ENCODE data around the gene SNAPC1. TPM values are rescaled to one million over a fixed set of nuclear protein-coding genes. Genes with fewer than 3 reads are reported as not detected.

Gene SNAPC1, protein sequence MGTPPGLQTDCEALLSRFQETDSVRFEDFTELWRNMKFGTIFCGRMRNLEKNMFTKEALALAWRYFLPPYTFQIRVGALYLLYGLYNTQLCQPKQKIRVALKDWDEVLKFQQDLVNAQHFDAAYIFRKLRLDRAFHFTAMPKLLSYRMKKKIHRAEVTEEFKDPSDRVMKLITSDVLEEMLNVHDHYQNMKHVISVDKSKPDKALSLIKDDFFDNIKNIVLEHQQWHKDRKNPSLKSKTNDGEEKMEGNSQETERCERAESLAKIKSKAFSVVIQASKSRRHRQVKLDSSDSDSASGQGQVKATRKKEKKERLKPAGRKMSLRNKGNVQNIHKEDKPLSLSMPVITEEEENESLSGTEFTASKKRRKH
- total RNA-seq: 1 to 10 TPM; 8.8 TPM

DNA sequence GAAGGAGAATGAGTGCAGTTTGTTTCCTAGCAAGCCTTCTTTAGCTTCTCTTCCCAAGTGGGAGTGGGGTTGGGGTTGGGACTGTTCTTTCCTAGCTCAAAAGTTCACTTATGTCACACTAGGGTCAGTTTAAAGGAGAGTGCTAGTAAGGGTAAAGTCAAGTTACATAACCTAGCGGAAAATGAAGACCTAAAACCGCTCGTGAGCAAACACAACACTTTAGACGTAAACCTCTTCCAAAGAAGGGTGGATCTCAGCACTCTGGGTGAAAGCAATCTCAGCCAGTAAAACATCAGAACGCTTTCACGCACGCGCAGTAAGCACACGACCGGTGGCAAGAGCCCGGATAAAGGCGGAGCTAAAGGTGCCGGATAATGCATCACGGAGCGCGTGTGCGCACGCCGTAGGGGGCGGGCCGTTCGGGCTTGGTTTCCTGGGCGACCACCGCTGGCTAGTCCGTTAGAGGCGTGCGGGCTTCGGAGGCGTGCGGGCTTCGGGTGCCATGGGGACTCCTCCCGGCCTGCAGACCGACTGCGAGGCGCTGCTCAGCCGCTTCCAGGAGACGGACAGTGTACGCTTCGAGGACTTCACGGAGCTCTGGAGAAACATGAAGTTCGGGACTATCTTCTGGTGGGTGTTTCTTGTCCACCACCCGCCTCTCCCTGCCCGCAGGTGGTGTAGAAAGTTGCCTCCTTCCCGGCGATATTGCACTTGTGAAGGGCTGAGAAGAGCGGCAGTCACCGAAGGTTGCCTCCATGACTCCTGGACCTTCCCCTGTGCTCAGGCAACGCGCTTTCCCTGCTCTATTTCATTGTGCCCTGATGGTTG is at the start of gene SNAPC1:
SNAPC1 (plus strand) TSS at position 462 of the 828 bp plus-strand sequence; CDS start at position 503, 41 bp downstream.
- DNase-seq (ENCODE audit: low spot score) (peak; percentile 97), ATAC-seq (peak; percentile 98 to 100)
- no peaks in the 10 kb centered on the region for H3K9me3 Mint-ChIP-seq
- H3K4me1 Mint-ChIP-seq (ENCODE audit: low read depth in 2 of 2): peaks cover 31 to 45% of the 10 kb centered on the region in 2 donors
- H3K27ac Mint-ChIP-seq: peak within 1 kb of the TSS; percentile 81 to 97
- no peaks in the 10 kb centered on the region for H3K27me3 Mint-ChIP-seq
- H3K36me3 Mint-ChIP-seq: no peaks in the 10 kb centered on the region
- peak within 1 kb of the TSS; percentile 99 for H3K4me3 Mint-ChIP-seq

DNA sequence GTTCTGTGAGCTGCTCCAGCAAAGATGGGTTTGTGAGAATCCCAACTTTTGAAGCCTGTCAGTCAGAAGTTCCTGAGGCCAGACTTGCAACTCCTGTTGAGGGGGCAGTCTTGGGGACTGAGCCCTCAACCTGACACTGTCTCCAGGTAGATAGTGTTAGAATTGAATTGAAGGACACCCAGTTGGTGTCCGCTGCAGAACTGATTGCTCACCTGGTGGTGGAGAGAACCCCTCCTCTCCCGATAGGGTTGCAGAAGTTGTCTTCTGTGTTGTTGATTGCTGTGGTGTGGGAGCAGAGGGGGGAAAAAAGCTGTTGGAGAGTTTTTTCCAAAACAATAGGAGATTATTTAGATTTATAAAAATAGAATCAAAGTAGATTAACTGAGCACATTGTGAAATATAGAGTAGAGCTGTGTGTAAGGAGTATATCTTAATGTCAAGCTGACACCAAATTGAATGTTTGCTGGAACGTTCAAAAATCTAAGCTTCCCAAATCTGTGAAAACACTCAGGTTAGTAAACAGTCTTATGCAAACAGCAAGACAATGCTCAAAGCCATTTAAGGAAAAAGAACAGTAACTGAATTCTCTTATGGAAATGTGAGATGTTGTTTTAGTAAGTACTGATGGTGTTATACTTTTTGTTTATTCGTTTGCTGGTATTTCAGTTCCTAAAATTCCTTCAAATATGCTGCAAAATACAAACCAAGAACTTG is 48.3 kb upstream of the SNAPC1 start:
- H3K27me3 Mint-ChIP-seq: no peaks in the 10 kb centered on the region
- H3K36me3 Mint-ChIP-seq: peaks cover 3% of the 10 kb centered on the region
- peak overlapping the region; percentile 6 to 75 for H3K27ac Mint-ChIP-seq
- peak overlapping the region; percentile 66 for H3K4me3 Mint-ChIP-seq
- ATAC-seq: no peak
- no peaks in the 10 kb centered on the region for H3K9me3 Mint-ChIP-seq
- no peak for DNase-seq (ENCODE audit: low spot score)
- H3K4me1 Mint-ChIP-seq (ENCODE audit: low read depth in 2 of 2): peaks cover 58 to 77% of the 10 kb centered on the region in 2 donors

DNA sequence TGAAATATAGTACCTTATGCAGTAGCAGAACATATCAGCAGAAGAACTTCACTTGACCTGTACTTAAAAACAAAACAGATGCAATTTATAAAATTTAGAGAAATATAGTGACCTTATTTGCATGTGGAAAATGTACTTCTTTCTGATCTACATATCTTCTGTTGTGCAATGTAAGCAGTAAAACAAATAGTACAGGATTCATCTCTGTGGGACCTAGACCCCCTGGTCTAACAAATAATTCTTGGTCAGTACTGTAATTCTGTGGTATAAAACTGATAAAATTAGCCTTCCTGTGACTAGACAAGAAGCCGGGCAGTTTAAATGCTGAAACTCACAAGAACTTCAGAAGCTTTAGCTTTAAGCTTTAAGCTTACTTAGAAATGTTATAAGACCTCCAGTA is 45.3 kb upstream of the SNAPC1 start:
- H3K36me3 Mint-ChIP-seq: peaks cover 13% of the 10 kb centered on the region
- peak overlapping the region; percentile 25 for H3K4me3 Mint-ChIP-seq
- DNase-seq (ENCODE audit: low spot score) (no peak), ATAC-seq (no peak)
- no peak overlapping the region for H3K27ac Mint-ChIP-seq
- no peaks in the 10 kb centered on the region for H3K9me3 Mint-ChIP-seq
- no peaks in the 10 kb centered on the region for H3K27me3 Mint-ChIP-seq
- H3K4me1 Mint-ChIP-seq (ENCODE audit: low read depth in 2 of 2): peaks cover 66 to 83% of the 10 kb centered on the region in 2 donors

DNA sequence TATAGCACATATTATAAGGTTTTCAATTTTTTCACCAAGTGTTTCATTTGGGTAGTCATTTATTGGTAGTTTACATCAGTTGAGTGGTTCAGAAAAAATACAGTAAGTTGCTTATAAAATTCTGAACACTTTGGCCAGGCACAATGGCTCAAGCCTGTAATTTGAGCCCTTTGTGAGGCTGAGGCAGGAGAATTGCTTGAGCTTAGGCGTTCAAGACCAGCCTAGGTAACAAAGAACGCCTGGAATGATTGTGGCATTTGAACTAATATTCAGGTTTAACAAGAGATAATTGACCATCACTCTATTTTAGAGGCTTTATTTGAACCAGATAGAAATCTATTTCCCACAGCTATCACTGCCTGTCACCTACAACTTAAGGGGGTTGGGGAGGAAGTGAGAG is 44.2 kb upstream of the SNAPC1 start:
- H3K27me3 Mint-ChIP-seq: no peaks in the 10 kb centered on the region
- peaks cover 58 to 74% of the 10 kb centered on the region in 2 donors for H3K4me1 Mint-ChIP-seq (ENCODE audit: low read depth in 2 of 2)
- H3K4me3 Mint-ChIP-seq: no peak overlapping the region
- no peak for DNase-seq (ENCODE audit: low spot score)
- no peak for ATAC-seq
- H3K36me3 Mint-ChIP-seq: peaks cover 14% of the 10 kb centered on the region
- no peak overlapping the region for H3K27ac Mint-ChIP-seq
- no peaks in the 10 kb centered on the region for H3K9me3 Mint-ChIP-seq

DNA sequence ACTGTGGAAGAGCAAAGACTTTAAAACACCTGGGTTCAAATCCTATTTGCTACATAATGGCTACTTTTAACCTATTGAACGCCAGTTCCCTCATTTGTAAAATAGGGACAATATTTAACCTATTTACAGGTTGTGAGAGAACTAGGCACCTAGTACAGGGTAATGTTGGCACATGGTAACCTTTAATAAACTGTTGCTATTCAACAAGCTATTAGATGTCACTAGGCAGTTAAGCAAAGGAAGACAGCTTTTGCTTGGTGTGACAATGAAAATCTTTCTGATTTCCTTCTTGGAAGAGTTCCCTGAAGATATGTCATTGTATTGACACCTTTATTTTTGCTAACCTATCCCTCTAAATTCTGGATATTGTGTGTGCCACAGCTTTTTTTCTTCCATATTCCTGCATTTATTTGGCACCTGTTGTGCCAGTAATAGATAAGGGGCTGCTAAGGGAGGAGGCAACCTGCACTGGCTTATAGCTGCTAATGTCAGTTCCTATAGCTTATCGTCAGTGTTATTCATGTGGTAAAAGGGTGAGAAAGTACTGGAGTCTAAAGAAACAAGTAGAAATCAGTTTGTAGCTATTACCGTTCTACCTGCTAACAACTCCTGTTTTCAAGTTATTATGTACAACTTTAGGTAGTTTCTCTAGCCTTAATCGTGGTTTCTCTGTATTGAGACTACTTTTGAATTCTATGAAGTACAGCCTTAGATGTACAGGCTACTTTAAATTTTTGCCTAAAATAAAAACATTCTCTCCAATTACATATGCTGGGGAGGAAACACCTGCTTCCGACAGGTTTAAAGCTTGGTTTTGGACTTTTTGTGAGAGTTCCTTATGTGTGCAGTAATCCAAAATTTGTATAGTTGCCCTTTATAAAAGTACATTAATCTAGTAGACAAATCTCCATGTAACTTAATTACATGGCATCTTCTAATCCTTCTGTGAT is 42.6 kb upstream of the SNAPC1 start:
- Mint-ChIP-seq H3K4me1 (ENCODE audit: low read depth in 2 of 2) (peaks cover 58 to 70% of the 10 kb centered on the region in 2 donors), H3K4me3 (peak overlapping the region; percentile 60), H3K27ac (peak overlapping the region; percentile 73 to 81), H3K9me3 (no peaks in the 10 kb centered on the region), H3K36me3 (peaks cover 25% of the 10 kb centered on the region), H3K27me3 (no peaks in the 10 kb centered on the region)
- DNase-seq (ENCODE audit: low spot score) (no peak), ATAC-seq (peak in 1 of 2 donors; percentile 70)

DNA sequence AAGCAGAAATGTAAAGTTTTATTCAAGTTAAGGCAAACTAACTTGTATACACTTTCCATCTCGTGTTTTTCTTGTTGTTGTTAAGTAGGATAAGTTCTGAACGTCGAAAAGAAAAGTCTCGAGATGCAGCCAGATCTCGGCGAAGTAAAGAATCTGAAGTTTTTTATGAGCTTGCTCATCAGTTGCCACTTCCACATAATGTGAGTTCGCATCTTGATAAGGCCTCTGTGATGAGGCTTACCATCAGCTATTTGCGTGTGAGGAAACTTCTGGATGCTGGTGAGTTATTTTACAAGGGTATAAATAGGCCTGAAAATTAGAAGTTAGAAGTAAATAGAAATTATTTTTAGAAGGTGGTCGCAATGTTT is 41.9 kb upstream of the SNAPC1 start:
- Mint-ChIP-seq H3K27ac (peak overlapping the region; percentile 73 to 81), H3K27me3 (no peaks in the 10 kb centered on the region), H3K36me3 (peaks cover 31% of the 10 kb centered on the region), H3K9me3 (no peaks in the 10 kb centered on the region), H3K4me3 (peak overlapping the region; percentile 60), H3K4me1 (ENCODE audit: low read depth in 2 of 2) (peaks cover 59 to 72% of the 10 kb centered on the region in 2 donors)
- DNase-seq (ENCODE audit: low spot score): no peak
- ATAC-seq: no peak

DNA sequence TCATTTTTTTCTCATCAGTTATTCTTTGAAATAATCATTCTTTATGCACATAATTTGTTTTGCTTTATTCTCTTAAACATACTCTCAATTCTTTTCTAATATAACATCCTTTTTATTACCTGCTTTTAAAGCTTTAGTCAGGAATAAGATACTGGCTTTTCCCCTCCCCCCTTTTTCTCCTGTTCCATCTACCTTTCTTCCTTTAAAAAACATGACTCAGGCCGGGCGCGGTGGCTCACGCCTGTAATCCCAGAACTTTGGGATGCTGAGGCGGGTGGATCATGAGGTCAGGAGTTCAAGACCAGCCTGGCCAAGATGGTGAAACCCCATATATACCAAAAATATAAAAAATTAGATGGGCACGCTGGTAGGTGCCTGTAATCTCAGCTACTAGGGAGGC is 41.5 kb upstream of the SNAPC1 start:
- H3K36me3 Mint-ChIP-seq: peaks cover 31% of the 10 kb centered on the region
- no peaks in the 10 kb centered on the region for H3K9me3 Mint-ChIP-seq
- no peaks in the 10 kb centered on the region for H3K27me3 Mint-ChIP-seq
- DNase-seq (ENCODE audit: low spot score) (no peak), ATAC-seq (no peak)
- peak overlapping the region; percentile 14 for H3K4me3 Mint-ChIP-seq
- H3K4me1 Mint-ChIP-seq (ENCODE audit: low read depth in 2 of 2): peaks cover 55 to 67% of the 10 kb centered on the region in 2 donors
- H3K27ac Mint-ChIP-seq: peak overlapping the region; percentile 73 to 81

DNA sequence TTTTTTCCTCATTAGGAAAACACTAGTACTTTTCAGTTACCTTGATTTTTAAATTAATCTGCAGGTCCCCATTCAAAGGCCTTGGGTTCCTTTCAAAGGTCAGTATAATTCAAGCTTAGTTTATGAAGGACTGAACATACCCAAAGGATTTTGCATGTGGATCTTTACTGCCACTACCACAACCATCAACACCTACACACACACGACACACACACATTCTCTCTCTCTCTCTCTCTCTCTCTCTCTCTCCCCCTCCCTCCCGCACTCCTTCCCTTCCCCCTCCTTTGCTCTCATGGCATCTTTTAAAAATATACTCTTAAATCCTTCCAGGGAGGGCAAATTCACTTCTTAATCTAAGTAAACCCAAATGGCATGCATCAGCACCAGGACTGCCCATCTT is 38.1 kb upstream of the SNAPC1 start:
- Mint-ChIP-seq H3K4me1 (ENCODE audit: low read depth in 2 of 2) (peaks cover 61 to 63% of the 10 kb centered on the region in 2 donors), H3K36me3 (peaks cover 52% of the 10 kb centered on the region), H3K27me3 (no peaks in the 10 kb centered on the region), H3K9me3 (no peaks in the 10 kb centered on the region), H3K27ac (peak overlapping the region; percentile 36 to 59), H3K4me3 (peak overlapping the region; percentile 3)
- ATAC-seq (no peak), DNase-seq (ENCODE audit: low spot score) (no peak)

DNA sequence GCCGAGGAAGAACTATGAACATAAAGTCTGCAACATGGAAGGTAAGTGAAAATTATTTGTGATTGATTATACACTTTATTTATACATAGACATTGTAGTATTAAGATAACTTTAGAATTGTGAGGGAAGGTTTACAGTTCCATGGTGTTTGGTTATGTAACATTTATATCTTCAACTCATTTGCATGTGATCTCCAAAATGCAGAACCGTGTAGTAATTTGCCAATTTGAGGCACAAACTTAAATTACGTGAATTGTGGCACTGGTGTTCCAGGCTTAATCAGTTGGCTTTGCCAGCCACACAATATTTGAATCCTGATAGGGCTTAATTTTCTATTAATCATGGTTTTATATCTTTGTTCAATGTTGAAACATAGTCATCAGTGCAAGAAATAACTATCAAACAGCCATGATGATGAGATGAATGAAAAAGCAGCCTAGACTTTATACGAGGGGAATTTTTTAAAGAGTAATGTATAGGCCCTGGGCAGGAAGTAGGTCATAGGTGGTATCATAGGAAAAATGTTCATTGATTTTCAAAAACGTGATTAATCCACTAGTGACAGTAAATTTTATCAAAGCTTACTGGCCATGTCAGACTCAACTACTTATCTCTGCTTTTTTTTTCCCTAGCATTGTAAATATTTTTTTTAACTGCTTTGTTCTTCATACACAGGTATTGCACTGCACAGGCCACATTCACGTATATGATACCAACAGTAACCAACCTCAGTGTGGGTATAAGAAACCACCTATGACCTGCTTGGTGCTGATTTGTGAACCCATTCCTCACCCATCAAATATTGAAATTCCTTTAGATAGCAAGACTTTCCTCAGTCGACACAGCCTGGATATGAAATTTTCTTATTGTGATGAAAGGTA is 35.2 kb upstream of the SNAPC1 start:
- Mint-ChIP-seq H3K36me3 (peaks cover 63% of the 10 kb centered on the region), H3K4me3 (no peak overlapping the region), H3K27ac (peak overlapping the region; percentile 59 to 67), H3K27me3 (no peaks in the 10 kb centered on the region), H3K9me3 (no peaks in the 10 kb centered on the region), H3K4me1 (ENCODE audit: low read depth in 2 of 2) (peaks cover 53 to 54% of the 10 kb centered on the region in 2 donors)
- no peak for ATAC-seq
- DNase-seq (ENCODE audit: low spot score): no peak

DNA sequence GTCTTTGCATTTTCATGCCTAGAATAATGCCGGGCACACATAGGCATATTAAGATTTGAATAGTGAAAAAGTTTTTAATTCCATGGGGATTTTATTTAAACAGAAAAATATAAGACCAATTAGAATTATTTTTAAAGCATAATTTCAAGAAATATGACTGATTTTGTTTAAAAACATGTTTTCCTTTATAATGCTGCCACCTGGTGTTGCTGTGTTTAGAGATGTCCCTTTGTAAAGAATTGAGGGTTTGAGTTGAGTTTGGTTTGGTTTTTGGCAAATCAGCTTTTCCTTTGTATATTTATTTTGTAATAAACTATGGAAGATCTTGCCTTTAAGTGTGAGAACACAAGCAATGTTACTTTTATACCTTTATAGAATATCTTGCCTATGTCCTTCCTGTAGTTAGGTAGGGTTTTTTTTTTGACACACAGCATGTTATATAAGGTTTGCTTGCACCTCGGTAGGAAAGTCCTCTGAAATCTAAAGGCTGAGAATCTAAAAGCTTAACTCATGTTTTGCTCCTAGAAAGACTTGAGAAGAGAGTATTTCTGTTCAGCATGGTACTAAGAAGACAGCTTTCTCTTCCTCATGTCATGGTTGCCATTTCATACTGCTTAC is 31.4 kb upstream of the SNAPC1 start:
- ATAC-seq (no peak), DNase-seq (ENCODE audit: low spot score) (no peak)
- no peaks in the 10 kb centered on the region for H3K27me3 Mint-ChIP-seq
- H3K9me3 Mint-ChIP-seq: no peaks in the 10 kb centered on the region
- peaks cover 45 to 47% of the 10 kb centered on the region in 2 donors for H3K4me1 Mint-ChIP-seq (ENCODE audit: low read depth in 2 of 2)
- H3K27ac Mint-ChIP-seq: peak overlapping the region; percentile 25 to 60
- H3K4me3 Mint-ChIP-seq: peak overlapping the region; percentile 14
- peaks cover 71% of the 10 kb centered on the region for H3K36me3 Mint-ChIP-seq

DNA sequence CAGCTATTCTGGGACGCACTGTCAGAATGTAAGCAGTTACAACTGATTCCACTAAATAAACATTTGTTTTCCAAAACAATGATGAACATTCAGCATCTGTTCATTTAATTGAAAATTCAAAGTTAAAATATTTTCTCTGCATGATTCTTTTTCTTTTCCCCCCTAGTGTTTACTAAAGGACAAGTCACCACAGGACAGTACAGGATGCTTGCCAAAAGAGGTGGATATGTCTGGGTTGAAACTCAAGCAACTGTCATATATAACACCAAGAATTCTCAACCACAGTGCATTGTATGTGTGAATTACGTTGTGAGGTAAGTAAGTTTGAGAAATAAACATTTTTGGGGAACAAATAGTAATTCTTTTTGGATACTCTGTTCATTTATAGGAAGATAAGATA is 28.2 kb upstream of the SNAPC1 start:
- no peak for DNase-seq (ENCODE audit: low spot score)
- H3K4me3 Mint-ChIP-seq: no peak overlapping the region
- peaks cover 64% of the 10 kb centered on the region for H3K36me3 Mint-ChIP-seq
- peak; percentile 61 to 77 for ATAC-seq
- peak overlapping the region in 1 of 2 donors; percentile 43 for H3K27ac Mint-ChIP-seq
- no peaks in the 10 kb centered on the region for H3K9me3 Mint-ChIP-seq
- H3K27me3 Mint-ChIP-seq: no peaks in the 10 kb centered on the region
- H3K4me1 Mint-ChIP-seq (ENCODE audit: low read depth in 2 of 2): peaks cover 39 to 40% of the 10 kb centered on the region in 2 donors

DNA sequence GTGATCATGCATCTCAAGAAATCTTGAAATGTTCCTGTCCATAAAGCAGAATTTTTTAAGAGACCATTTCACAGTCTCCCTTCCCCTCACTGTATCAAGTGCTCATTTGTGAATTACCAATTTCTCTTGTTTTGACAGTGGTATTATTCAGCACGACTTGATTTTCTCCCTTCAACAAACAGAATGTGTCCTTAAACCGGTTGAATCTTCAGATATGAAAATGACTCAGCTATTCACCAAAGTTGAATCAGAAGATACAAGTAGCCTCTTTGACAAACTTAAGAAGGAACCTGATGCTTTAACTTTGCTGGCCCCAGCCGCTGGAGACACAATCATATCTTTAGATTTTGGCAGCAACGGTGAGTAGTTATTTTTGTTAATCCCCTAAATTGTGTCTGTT is 25.5 kb upstream of the SNAPC1 start:
- peaks cover 22 to 35% of the 10 kb centered on the region in 2 donors for H3K4me1 Mint-ChIP-seq (ENCODE audit: low read depth in 2 of 2)

More for the DNA sequence above, 25.5 kb upstream of the SNAPC1 start:
- no peaks in the 10 kb centered on the region for H3K9me3 Mint-ChIP-seq
- no peak for DNase-seq (ENCODE audit: low spot score)
- no peaks in the 10 kb centered on the region for H3K27me3 Mint-ChIP-seq
- H3K36me3 Mint-ChIP-seq: peaks cover 54% of the 10 kb centered on the region
- ATAC-seq: peak in 1 of 2 donors; percentile 25
- H3K27ac Mint-ChIP-seq: peak overlapping the region; percentile 75 to 79
- H3K4me3 Mint-ChIP-seq: peak overlapping the region; percentile 11

Data from natural killer cell treated with Interleukin-12 subunit alpha and Interleukin-12 subunit beta and Interleukin-15 and Interleukin-18, amount 100 ng/mL, for 72 hours (primary cell).